Islet of Langerhans (tissue), 1 donor: ENCODE data around the gene GABRE.

Experiments
- FAIRE-seq: peaks from one replicate; lab custom pipeline; 2011; peaks lifted over from hg19 to GRCh38; lab: Jason Lieb, UNC

GABRE gene

GRCh38 chrX:151974336-151975227 is at the start of gene GABRE:
Gene GABRE (minus strand): TSS chrX:151974676. CDS start chrX:151974625, 51 bp downstream.
- FAIRE-seq, result no peak

- no peak for FAIRE-seq
These were observed 46.4 kb upstream of the GABRE start for GRCh38 chrX:152020888-152021287.

- FAIRE-seq, result no peak
These were observed 25.3 kb upstream of the GABRE start for GRCh38 chrX:151999813-152000212.

GRCh38 chrX:151997539-151997938 is 23.1 kb upstream of the GABRE start:
- no peak for FAIRE-seq

- FAIRE-seq, result no peak
These were observed 21.9 kb upstream of the GABRE start for GRCh38 chrX:151996347-151996746.

- FAIRE-seq, result no peak
These were observed 20.0 kb upstream of the GABRE start for GRCh38 chrX:151994476-151994875.

GRCh38 chrX:151988706-151989299 is 14.3 kb upstream of the GABRE start:
- FAIRE-seq, result no peak

- no peak for FAIRE-seq
These were observed 12.6 kb upstream of the GABRE start for GRCh38 chrX:151987108-151987507.

- FAIRE-seq, result no peak
These were observed 11.5 kb upstream of the GABRE start for GRCh38 chrX:151985955-151986354.

- FAIRE-seq, result no peak
These were observed 11.1 kb upstream of the GABRE start for GRCh38 chrX:151985531-151985930.

GRCh38 chrX:151984902-151985301 is 10.4 kb upstream of the GABRE start:
- no peak for FAIRE-seq

- FAIRE-seq, result no peak
These were observed 9.9 kb upstream of the GABRE start for GRCh38 chrX:151984328-151984727.

GRCh38 chrX:151983186-151983585 is 8.7 kb upstream of the GABRE start:
- FAIRE-seq, result no peak

- FAIRE-seq, result no peak
These were observed 7.7 kb upstream of the GABRE start for GRCh38 chrX:151982222-151982621.

GRCh38 chrX:151981129-151981528 is 6.7 kb upstream of the GABRE start:
- FAIRE-seq, result no peak

GRCh38 chrX:151977923-151978322 is 3.4 kb upstream of the GABRE start:
- FAIRE-seq, result no peak

- FAIRE-seq, result no peak
These were observed 2.5 kb upstream of the GABRE start for GRCh38 chrX:151977009-151977408.

GRCh38 chrX:151975736-151976275 is 1.3 kb upstream of the GABRE start:
- no peak for FAIRE-seq

- no peak for FAIRE-seq
These were observed 735 bp upstream of the GABRE start for GRCh38 chrX:151975228-151975593.

GRCh38 chrX:151973851-151974335 is 583 bp downstream of the GABRE start:
- FAIRE-seq, result no peak

- no peak for FAIRE-seq
These were observed 1.3 kb downstream of the GABRE start for GRCh38 chrX:151973060-151973661.

GRCh38 chrX:151970661-151971060 is 3.8 kb downstream of the GABRE start:
- FAIRE-seq, result no peak

- FAIRE-seq, result no peak
These were observed 4.4 kb downstream of the GABRE start for GRCh38 chrX:151970027-151970426.
